GM12891 (cell line): Measurements from ENCODE around the gene SIPA1L3.

Experiments used
- POLR2A ChIP-seq: IDR thresholded peaks from 2 replicates; pipeline ENCODE4 v1.6.1; 2011; ENCODE audit warnings: low read depth, low read length, control low read depth
- POLR2AphosphoS5 ChIP-seq: IDR thresholded peaks from 2 replicates; pipeline ENCODE4 v1.6.1; 2011; ENCODE audit warnings: low read depth, low read length, control low read depth
- TAF1 ChIP-seq: IDR thresholded peaks from 2 replicates; pipeline ENCODE4 v1.6.1; 2011; ENCODE audit warnings: low read depth, low read length, control low read depth

DNA sequence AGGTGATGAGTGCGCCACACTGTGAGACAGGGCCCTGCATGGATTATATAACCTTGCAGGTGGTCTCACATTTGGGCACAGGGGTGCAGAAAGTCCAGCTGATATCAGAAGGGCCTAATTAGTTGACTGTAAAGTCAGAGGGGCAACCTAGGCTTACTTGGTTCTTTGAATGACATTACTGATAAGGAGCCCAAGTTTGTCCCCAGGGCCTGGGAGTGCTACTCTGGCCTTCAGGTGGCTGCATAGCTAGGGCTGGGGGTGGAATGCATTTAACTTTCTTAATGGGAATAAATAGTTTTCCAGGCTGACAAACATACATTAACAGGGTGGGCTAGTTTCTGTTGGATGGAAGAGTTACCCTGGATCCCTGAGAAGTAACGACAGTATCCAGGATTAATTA, 3.9 kb upstream of the SIPA1L3 start:
- TF ChIP-seq TAF1 (no peak), POLR2AphosphoS5 (no peak), POLR2A (no peak)
